Ishikawa (cell line): ENCODE measurements around the gene DYNLT5.

ENCODE experiments used
- CEBPB ChIP-seq: IDR thresholded peaks from 2 replicates; pipeline ENCODE4 v1.6.1; 2012
- CREB1 ChIP-seq: IDR thresholded peaks from 2 replicates; pipeline ENCODE4 v1.6.1; 2012; ENCODE audit warnings: low read depth
- EGR1 ChIP-seq: IDR thresholded peaks from 2 replicates; pipeline ENCODE4 v1.6.1; 2012
- EP300 ChIP-seq: IDR thresholded peaks from 2 replicates; pipeline ENCODE4 v1.6.1; 2012; ENCODE audit warnings: borderline replicate concordance
- FOXM1 ChIP-seq: IDR thresholded peaks from 2 replicates; pipeline ENCODE4 v1.6.1; 2012; ENCODE audit warnings: low read depth, borderline replicate concordance
- NFIC ChIP-seq: IDR thresholded peaks from 2 replicates; pipeline ENCODE4 v1.6.1; 2012
- RAD21 ChIP-seq: IDR thresholded peaks from 2 replicates; pipeline ENCODE4 v1.6.1; 2012; ENCODE audit warnings: low read depth
- REST ChIP-seq: IDR thresholded peaks from 2 replicates; pipeline ENCODE4 v1.6.1; 2012; ENCODE audit warnings: low read depth, mild to moderate bottlenecking
- TAF1 ChIP-seq: IDR thresholded peaks from 2 replicates; pipeline ENCODE4 v1.6.1; 2012; ENCODE audit warnings: low read depth, mild to moderate bottlenecking
- TCF12 ChIP-seq: IDR thresholded peaks from 2 replicates; pipeline ENCODE4 v1.6.1; 2012; ENCODE audit warnings: low read depth
- TEAD4 ChIP-seq: IDR thresholded peaks from 2 replicates; pipeline ENCODE4 v1.6.1; 2012
- YY1 ChIP-seq: IDR thresholded peaks from 2 replicates; pipeline ENCODE4 v1.6.1; 2012; ENCODE audit warnings: low read depth
- TF ChIP-seq, protein P1 (sequence below): IDR thresholded peaks from 2 replicates; pipeline ENCODE4 v1.6.1; 2012

GRCh38 chr1:66774438-66774837, 22.2 kb downstream of the DYNLT5 start:
- TF ChIP-seq CREB1: no peak
- no peak for TF ChIP-seq FOXM1
- TF ChIP-seq REST: no peak
- TF ChIP-seq TAF1: no peak
- TF ChIP-seq, protein P1, sequence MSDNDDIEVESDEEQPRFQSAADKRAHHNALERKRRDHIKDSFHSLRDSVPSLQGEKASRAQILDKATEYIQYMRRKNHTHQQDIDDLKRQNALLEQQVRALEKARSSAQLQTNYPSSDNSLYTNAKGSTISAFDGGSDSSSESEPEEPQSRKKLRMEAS: no peak
- TF ChIP-seq TEAD4: no peak
- TF ChIP-seq YY1: no peak
- TF ChIP-seq EGR1: no peak
- TF ChIP-seq TCF12: no peak
- TF ChIP-seq CEBPB: no peak
- TF ChIP-seq RAD21: no peak
- no peak for TF ChIP-seq NFIC
- TF ChIP-seq EP300: no peak
